Breast epithelium (tissue), 4 donors: ENCODE results near the gene PCNA. TPM values are rescaled to one million over a fixed set of nuclear protein-coding genes. Genes with fewer than 3 reads are reported as not detected.

Source experiments
- DNase-seq, 2 donors: peaks; one replicate each; pipeline ENCODE4 v3.0.0-alpha.2; 2019; ENCODE audit warnings: low spot score in 2 of 2
- H3K27ac ChIP-seq, 2 donors: fragments of 200-600 bp; sonication (generic) in 1 of 2; one replicate each; pipeline ENCODE4 v1.5.1; 2016 to 2019; ENCODE audit warnings: mild to moderate bottlenecking in 1 of 2
- H3K27me3 ChIP-seq, 2 donors: fragments of 200-600 bp; sonication (generic) in 1 of 2; one replicate each; pipeline versions ENCODE4 v1.5.1 to v1.6.0; 2017 to 2019; ENCODE audit warnings: control low read depth in 1 of 2, mild to moderate bottlenecking in 1 of 2
- H3K36me3 ChIP-seq: fragments of 200-600 bp; one replicate; pipeline ENCODE4 v1.5.1; 2019
- H3K4me1 ChIP-seq, 2 donors: fragments of 200-600 bp; sonication (generic); one replicate each; pipeline ENCODE4 v1.5.1; 2016 to 2019; ENCODE audit warnings: control low read depth in 1 of 2
- H3K4me3 ChIP-seq, 3 donors: fragments of 200-600 bp; sonication (generic); 1 replicate in 2 of 3; 2 replicates in 1 of 3; pipeline ENCODE4 v1.5.1; 2016 to 2019; ENCODE audit warnings: mild to moderate bottlenecking in 3 of 3, moderate library complexity in 2 of 3
- H3K9me3 ChIP-seq, 2 donors: fragments of 200-600 bp; sonication (generic) in 1 of 2; one replicate each; pipeline ENCODE4 v1.5.1; 2016 to 2019; ENCODE audit warnings: control low read depth in 1 of 2
- POLR2A ChIP-seq: fragments of 450-650 bp; IDR thresholded peaks from one replicate; pipeline ENCODE4 v1.6.1; 2016; ENCODE audit warnings: antibody characterized with exemption, mild to moderate bottlenecking, moderate library complexity
- POLR2AphosphoS5 ChIP-seq, 3 donors: sonication (generic); formaldehyde crosslinking; IDR thresholded peaks; one replicate each; pipeline ENCODE4 v1.6.1; 2017; ENCODE audit warnings: antibody characterized with exemption in 3 of 3
- intact Hi-C: fragments of 100-400 bp; cut with DNase I; formaldehyde crosslinking; loops from one replicate; pipeline ENCODE4 v1.15.1; 2023; ENCODE audit warnings: low total_unique reads
- total RNA-seq, 3 donors: library from RNA; depleted of rRNA; stranded (reverse); fragments of >200 nt; gene quantifications; one replicate each; pipeline ENCODE4 v1.1.0, GENCODE V29; 2016
- TF ChIP-seq, protein P1 (sequence below), 3 donors: fragments of 450-650 bp; IDR thresholded peaks; one replicate each; pipeline ENCODE4 v1.5.1; 2016 to 2017; ENCODE audit warnings: antibody characterized with exemption in 3 of 3, mild to moderate bottlenecking in 3 of 3, moderate library complexity in 3 of 3

The PCNA gene
- total RNA-seq, 3 donors from 2014 or later: 32.3 to 62.9 (median 55.4) TPM

- no peaks in the 10 kb centered on the region for H3K4me1 ChIP-seq
- intact Hi-C loops: no loop called here
- H3K4me3 ChIP-seq: no peak overlapping the region
- no peaks in the 10 kb centered on the region for H3K27me3 ChIP-seq
- no peak for DNase-seq
- no peak overlapping the region for H3K27ac ChIP-seq
- no peaks in the 10 kb centered on the region for H3K9me3 ChIP-seq
- H3K36me3 ChIP-seq: no peaks in the 10 kb centered on the region
- TF ChIP-seq, protein P1, sequence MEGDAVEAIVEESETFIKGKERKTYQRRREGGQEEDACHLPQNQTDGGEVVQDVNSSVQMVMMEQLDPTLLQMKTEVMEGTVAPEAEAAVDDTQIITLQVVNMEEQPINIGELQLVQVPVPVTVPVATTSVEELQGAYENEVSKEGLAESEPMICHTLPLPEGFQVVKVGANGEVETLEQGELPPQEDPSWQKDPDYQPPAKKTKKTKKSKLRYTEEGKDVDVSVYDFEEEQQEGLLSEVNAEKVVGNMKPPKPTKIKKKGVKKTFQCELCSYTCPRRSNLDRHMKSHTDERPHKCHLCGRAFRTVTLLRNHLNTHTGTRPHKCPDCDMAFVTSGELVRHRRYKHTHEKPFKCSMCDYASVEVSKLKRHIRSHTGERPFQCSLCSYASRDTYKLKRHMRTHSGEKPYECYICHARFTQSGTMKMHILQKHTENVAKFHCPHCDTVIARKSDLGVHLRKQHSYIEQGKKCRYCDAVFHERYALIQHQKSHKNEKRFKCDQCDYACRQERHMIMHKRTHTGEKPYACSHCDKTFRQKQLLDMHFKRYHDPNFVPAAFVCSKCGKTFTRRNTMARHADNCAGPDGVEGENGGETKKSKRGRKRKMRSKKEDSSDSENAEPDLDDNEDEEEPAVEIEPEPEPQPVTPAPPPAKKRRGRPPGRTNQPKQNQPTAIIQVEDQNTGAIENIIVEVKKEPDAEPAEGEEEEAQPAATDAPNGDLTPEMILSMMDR (IDR thresholded peaks at IDR 0.05): no peak
- TF ChIP-seq POLR2AphosphoS5 (IDR thresholded peaks at IDR 0.05) (no peak), POLR2A (no peak)
Observed at GRCh38 chr20:5140195-5140594, 20.4 kb upstream of the PCNA start.

- Histone ChIP-seq H3K27me3 (no peaks in the 10 kb centered on the region), H3K36me3 (no peaks in the 10 kb centered on the region), H3K9me3 (no peaks in the 10 kb centered on the region), H3K4me3 (no peak overlapping the region), H3K4me1 (no peaks in the 10 kb centered on the region), H3K27ac (no peak overlapping the region)
- intact Hi-C loops: no loop called here
- no peak for DNase-seq
- TF ChIP-seq POLR2AphosphoS5 (IDR thresholded peaks at IDR 0.05) (no peak), POLR2A (no peak)
- TF ChIP-seq, protein P1 (IDR thresholded peaks at IDR 0.05): no peak
Observed at GRCh38 chr20:5136096-5136495, 16.3 kb upstream of the PCNA start.

GRCh38 chr20:5135363-5136012 lies 15.7 kb upstream of the PCNA start:
- TF ChIP-seq, protein P1 (IDR thresholded peaks at IDR 0.05): no peak
- TF ChIP-seq POLR2AphosphoS5 (IDR thresholded peaks at IDR 0.05) (no peak), POLR2A (no peak)
- Histone ChIP-seq H3K9me3 (no peaks in the 10 kb centered on the region), H3K27me3 (no peaks in the 10 kb centered on the region), H3K36me3 (no peaks in the 10 kb centered on the region), H3K27ac (peak overlapping the region; percentile 31 to 50), H3K4me1 (no peaks in the 10 kb centered on the region), H3K4me3 (no peak overlapping the region)
- intact Hi-C loops: no loop called here
- no peak for DNase-seq

DNA sequence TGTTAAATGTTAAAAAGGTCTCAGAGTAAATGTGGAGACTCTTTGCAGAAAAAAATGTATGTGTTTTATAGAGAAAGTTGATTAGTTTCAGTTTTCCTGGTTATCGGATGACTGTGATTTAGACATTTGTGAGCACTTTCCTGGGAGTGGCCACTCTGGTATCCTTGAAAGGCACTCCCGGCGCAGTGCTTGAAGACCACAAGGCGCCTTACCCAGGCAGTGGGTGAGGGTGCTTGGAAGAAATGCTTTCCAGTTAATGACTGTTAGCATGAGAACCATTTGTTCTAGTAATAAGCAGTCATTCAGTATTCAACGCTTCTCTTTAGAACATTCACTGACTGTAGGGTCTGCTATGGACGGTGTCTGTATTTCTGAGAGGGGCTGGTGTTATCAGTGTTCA lies 14.2 kb upstream of the PCNA start:
- Histone ChIP-seq H3K4me3 (no peak overlapping the region), H3K36me3 (no peaks in the 10 kb centered on the region), H3K9me3 (no peaks in the 10 kb centered on the region), H3K27me3 (no peaks in the 10 kb centered on the region), H3K27ac (no peak overlapping the region), H3K4me1 (no peaks in the 10 kb centered on the region)
- intact Hi-C loops: no loop called here
- TF ChIP-seq POLR2A: no peak
- TF ChIP-seq, protein P1 (IDR thresholded peaks at IDR 0.05): no peak
- TF ChIP-seq POLR2AphosphoS5 (IDR thresholded peaks at IDR 0.05): no peak
- no peak for DNase-seq

- TF ChIP-seq, protein P1 (IDR thresholded peaks at IDR 0.05): no peak
- no peak for TF ChIP-seq POLR2A
- TF ChIP-seq POLR2AphosphoS5 (IDR thresholded peaks at IDR 0.05): no peak
- Histone ChIP-seq H3K27ac (no peak overlapping the region), H3K4me1 (no peaks in the 10 kb centered on the region), H3K36me3 (no peaks in the 10 kb centered on the region), H3K4me3 (no peak overlapping the region), H3K27me3 (no peaks in the 10 kb centered on the region), H3K9me3 (no peaks in the 10 kb centered on the region)
- intact Hi-C loops: no loop called here
- no peak for DNase-seq
Observed at GRCh38 chr20:5131502-5131901, 11.7 kb upstream of the PCNA start.
